ENCODE results near the gene BATF2.

- no peak for TF ChIP-seq POLR2A (IDR thresholded peaks at IDR 0.05)
- no peak for TF ChIP-seq EP300 (IDR thresholded peaks at IDR 0.05)
- TF ChIP-seq CTCF (IDR thresholded peaks at IDR 0.05) = no peak
Observed at GRCh38 chr11:64998141-64998540, 1.4 kb upstream of the BATF2 start.

Data from tibial nerve (tissue), 4 donors.